Fibroblast of villous mesenchyme (primary cell): ENCODE results near the gene NOS3. TPM values are rescaled to one million over a fixed set of nuclear protein-coding genes. Genes with fewer than 3 reads are reported as not detected.

Experiments
- DNase-seq: peaks from one replicate; pipeline ENCODE4 v3.0.0-alpha.2; 2010; ENCODE audit warnings: low read depth
- H3K4me3 ChIP-seq: 2 replicates; pipeline ENCODE4 v1.5.1; 2011; ENCODE audit warnings: low read depth, mild to moderate bottlenecking, low read length
- total RNA-seq: library from RNA; depleted of rRNA; stranded (reverse); fragments of >200 nt; gene quantifications from 2 replicates; pipeline ENCODE4 v1.2.3, GENCODE V29; 2012
- TF ChIP-seq, protein P1 (sequence below): IDR thresholded peaks from 2 replicates; pipeline ENCODE4 v1.5.1; 2012; ENCODE audit warnings: low read depth, mild to moderate bottlenecking, low read length; ENCODE audit not compliant: insufficient read depth

The NOS3 gene
- total RNA-seq, 1 donor: 1.3 TPM

DNA sequence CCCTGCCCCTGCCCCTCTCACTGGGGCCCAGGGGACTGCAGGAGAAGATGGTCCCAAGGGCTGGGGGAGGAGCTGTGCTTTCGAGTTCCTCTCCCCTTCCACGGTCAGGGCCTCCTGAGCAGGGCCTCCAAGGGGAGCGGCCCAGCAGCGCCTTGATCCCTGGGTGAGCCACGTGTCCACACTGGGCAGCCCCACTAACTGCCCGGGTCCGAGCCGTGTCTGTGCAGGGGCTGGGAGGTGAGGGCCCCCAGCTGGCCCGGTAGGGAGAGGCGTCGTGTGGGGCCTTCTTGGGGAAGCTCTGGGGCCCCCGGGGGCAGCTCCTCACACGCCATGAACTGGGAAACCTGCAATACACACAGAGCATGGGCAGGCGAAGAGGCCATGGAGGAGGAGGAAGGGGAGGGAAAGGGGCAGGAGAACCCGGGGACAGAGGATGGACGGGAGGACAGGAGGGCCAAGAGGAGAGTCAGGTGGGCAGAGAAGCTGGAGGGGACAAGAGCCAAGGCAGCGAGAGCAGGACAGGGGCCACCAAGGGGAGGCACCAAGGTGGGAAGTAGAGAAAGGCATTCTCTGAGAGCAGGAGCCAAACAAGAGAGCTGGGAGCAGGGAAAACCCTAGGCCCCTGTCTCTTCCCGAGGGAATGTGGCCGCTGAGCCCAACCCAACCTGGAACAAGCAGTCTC, 45.5 kb upstream of the NOS3 start:
- TF ChIP-seq, protein P1, sequence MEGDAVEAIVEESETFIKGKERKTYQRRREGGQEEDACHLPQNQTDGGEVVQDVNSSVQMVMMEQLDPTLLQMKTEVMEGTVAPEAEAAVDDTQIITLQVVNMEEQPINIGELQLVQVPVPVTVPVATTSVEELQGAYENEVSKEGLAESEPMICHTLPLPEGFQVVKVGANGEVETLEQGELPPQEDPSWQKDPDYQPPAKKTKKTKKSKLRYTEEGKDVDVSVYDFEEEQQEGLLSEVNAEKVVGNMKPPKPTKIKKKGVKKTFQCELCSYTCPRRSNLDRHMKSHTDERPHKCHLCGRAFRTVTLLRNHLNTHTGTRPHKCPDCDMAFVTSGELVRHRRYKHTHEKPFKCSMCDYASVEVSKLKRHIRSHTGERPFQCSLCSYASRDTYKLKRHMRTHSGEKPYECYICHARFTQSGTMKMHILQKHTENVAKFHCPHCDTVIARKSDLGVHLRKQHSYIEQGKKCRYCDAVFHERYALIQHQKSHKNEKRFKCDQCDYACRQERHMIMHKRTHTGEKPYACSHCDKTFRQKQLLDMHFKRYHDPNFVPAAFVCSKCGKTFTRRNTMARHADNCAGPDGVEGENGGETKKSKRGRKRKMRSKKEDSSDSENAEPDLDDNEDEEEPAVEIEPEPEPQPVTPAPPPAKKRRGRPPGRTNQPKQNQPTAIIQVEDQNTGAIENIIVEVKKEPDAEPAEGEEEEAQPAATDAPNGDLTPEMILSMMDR: no peak
- H3K4me3 ChIP-seq: no peak overlapping the region
- no peak for DNase-seq

DNA sequence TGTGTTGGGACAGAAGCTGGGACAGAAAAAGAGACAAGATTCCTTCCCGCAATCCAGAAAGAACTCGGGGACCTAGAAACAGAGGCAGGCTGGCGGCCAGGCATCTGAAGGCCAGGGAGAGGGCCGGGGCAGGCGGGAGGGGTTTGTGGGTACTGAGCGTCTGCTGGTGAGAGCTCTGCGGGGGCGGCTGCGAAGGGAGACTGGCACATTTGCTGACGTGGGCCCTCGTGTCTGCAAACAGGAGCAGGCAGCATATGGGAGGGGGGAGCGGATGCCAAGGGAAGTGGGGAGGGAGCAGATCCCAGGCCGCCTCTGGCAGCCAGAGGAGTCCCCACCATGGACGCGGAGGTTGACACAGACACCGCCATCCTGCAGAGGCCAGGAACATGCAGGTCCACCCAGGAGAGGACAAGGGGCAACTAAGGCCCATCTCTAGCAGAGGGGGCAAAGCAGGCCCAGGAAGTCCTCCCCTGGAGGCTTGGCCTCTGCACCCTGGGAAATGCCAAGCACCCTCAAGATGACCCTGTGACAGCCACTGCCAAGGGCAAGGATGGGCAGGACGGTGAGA, 44.9 kb upstream of the NOS3 start:
- TF ChIP-seq, protein P1: no peak
- no peak for DNase-seq
- H3K4me3 ChIP-seq: no peak overlapping the region

DNA sequence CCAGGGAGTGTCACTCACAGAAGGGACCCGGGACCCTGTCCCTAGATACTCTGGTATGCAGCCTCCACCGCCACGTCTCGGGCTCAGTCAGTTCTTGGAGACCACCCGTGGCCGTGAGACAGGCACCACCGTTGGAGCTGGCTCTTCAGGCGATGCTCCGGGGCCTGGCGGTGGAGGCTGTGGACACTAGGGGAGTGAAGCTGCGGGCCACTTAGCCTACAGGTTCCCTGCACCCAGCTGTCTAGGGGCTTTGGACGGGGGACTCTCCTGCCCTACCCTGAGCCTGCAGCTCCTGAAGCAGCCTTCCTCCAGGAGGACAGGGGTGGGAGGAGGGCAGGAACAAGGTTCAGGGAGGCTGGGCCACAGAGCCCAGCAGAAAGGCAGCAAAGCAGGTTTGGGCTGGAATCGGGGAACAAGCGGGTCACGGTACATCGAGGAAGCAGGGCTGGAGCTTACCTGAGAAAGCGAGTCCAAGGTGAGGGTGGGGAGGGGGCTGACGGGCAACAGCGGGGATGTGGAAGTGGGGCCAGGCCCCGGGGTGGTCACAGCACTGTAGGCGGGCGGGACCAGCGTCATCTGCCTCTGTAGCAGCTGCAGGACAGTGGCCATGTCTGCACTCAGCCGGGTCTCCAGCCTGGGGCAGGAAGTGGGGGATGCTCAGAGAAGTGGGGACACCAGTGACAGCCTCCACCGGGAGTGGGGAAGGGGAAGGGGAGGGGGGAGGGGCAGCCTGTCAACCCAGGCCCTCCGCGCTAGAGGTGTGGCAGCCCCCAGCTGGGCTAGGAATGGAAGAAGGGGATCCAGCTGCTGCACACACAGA, 44.2 kb upstream of the NOS3 start:
- H3K4me3 ChIP-seq: no peak overlapping the region
- TF ChIP-seq, protein P1: no peak
- no peak for DNase-seq

DNA sequence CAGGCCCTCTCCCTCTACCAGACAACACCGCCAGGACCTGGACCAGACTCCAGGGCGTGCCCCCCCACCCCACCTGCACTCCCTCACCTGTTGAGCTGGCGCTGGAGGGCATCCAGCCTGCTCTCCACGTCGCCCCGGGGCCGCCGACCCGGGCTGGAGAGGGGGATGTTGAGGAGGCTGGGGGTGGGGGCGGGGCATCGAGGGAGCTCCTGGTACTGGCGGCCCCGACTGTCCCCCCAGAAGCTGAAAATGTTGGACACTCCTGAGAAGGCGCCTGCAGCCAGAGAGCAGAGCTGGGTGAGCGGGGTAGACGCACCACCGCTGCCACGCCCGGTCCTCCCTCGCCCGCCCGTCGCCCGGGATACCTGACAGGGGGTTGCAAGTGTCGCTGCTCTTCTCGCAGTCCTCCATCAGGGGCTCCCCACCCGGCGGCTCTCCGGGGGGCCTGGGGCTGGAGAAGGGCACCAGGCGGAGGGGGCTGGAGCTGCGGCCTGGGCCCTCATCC, 43.5 kb upstream of the NOS3 start:
- DNase-seq: no peak
- TF ChIP-seq, protein P1: no peak
- H3K4me3 ChIP-seq: no peak overlapping the region

DNA sequence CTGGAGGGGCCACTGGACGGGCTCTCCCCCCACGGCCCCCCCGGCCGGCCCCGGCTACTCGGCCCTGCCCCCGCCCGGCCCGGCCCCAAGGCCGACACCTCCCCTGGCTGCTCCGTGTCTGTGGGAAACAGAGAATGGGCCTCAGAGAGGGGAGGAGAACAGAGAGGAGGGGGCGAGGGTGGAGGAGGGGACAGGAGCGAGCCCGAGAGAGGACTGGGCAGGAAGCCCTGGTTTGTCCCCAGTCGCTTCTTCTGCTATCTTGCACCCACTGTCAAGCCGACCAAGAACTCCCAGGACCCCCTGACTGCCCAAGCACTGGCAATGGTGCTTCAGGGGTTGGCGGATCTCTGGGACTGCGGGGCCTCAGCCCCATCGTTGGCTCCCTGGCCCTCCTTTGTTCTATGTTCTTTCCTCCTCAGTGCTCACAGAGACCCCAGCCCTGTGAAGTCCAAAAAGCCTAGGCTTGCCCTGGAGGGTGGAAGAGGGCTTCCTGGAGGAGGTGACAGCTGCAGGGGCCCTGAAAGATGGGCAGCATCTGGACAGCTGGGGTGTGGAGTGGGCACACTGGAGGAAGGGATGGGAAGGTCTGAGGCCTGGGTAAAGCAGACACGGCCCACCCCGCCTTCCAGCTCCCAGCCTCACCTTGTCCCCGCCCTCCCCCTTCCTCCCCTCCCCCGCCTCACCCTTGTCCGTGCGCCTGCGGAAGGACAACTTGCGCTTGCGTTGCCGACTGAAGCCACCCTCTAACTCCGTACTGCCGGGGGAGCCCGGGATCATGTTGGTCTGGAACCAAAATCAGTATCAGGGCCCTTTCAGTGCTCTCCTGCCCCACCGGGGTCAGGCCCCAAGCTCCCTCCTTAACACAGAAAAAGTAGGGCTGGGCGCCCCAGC, 42.8 kb upstream of the NOS3 start:
- H3K4me3 ChIP-seq: no peak overlapping the region
- DNase-seq: no peak
- TF ChIP-seq, protein P1: no peak

GRCh38 chr7:150948791-150949251, 42.0 kb upstream of the NOS3 start:
- no peak for DNase-seq
- H3K4me3 ChIP-seq: no peak overlapping the region
- TF ChIP-seq, protein P1: no peak
